Progenitor cell of endocrine pancreas (in vitro differentiated cells): ENCODE measurements around the gene SLC7A14. TPM values are rescaled to one million over a fixed set of nuclear protein-coding genes. Genes with fewer than 3 reads are reported as not detected.

Experiments
- DNase-seq: peaks from one replicate; pipeline ENCODE4 v3.0.0; 2021; ENCODE audit warnings: low spot score; ENCODE audit not compliant: unreplicated experiment
- H3K27ac Mint-ChIP-seq: 2 replicates; pipeline ENCODE4 v1.8.0; 2021; ENCODE audit warnings: mild to moderate bottlenecking, moderate library complexity, mixed read lengths
- H3K27me3 Mint-ChIP-seq: 2 replicates; pipeline ENCODE4 v1.8.0; 2021; ENCODE audit warnings: mixed read lengths
- H3K36me3 Mint-ChIP-seq: 2 replicates; pipeline ENCODE4 v1.8.0; 2022; ENCODE audit warnings: mixed read lengths; ENCODE audit not compliant: insufficient read depth
- H3K4me1 Mint-ChIP-seq: 2 replicates; pipeline ENCODE4 v1.8.0; 2021; ENCODE audit warnings: low read depth, mixed read lengths
- H3K4me3 Mint-ChIP-seq: 2 replicates; pipeline ENCODE4 v1.8.0; 2021; ENCODE audit warnings: low read depth, mild to moderate bottlenecking, moderate library complexity, mixed read lengths
- H3K9me3 Mint-ChIP-seq: 2 replicates; pipeline ENCODE4 v1.8.0; 2021; ENCODE audit warnings: low read depth, mixed read lengths
- CTCF ChIP-seq: fragments of 200-600 bp; sonication (generic); IDR thresholded peaks from one replicate; pipeline ENCODE4 v1.5.0; 2021; ENCODE audit warnings: antibody characterized with exemption, mild to moderate bottlenecking; ENCODE audit not compliant: unreplicated experiment
- total RNA-seq: library from RNA; stranded (reverse); gene quantifications from 2 replicates; pipeline ENCODE4 v1.2.1, GENCODE V29; 2021

Gene SLC7A14
- total RNA-seq, 1 donor from 2014 or later, result 1.2 TPM

DNA sequence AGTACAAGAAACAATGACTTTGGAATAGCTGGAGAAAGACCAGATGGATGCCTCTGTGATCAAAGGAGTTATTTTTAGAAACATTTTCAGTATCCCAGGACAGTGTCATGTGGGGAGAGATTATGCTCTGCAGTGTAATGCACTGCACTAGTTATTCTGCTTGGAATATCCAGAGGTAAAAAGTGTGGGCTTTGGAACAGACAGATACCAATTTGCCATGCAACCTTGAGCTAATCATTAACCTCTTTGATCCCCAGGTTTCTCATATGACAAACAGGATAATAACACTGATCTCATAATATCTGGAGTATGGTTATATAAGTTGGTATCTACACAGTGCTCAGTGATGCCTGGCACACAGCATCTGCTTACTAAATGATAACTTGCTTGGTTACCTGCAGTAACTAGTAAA lies 12.2 kb upstream of the SLC7A14 start:
- Mint-ChIP-seq H3K27me3 (peaks cover 12% of the 10 kb centered on the region), H3K9me3 (peaks cover 3% of the 10 kb centered on the region), H3K4me3 (no peak overlapping the region), H3K36me3 (no peaks in the 10 kb centered on the region), H3K4me1 (peaks cover 21% of the 10 kb centered on the region), H3K27ac (no peak overlapping the region)
- TF ChIP-seq CTCF, result no peak
- no peak for DNase-seq

DNA sequence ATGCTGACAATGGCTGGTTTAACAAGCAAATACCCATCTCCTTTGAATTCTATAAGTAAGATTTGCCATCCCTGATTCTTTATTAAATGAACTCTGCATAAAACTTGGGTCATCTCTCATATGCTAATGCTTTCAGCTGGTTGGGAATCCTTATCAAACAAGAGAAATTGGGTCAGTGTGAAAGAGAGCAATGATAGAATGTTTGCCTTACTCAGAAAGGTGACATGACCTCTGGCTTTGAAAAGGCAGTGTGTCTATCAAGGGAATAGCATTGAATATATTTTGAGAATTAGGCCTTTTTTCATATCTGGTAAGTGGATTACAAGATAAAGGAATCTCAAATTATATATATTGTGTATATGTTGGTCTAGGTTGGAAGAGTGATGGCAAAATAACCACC lies 8.7 kb upstream of the SLC7A14 start:
- DNase-seq, result no peak
- Mint-ChIP-seq H3K9me3 (no peaks in the 10 kb centered on the region), H3K27ac (no peak overlapping the region), H3K27me3 (peaks cover 27% of the 10 kb centered on the region), H3K4me3 (no peak overlapping the region), H3K4me1 (peaks cover 23% of the 10 kb centered on the region), H3K36me3 (no peaks in the 10 kb centered on the region)
- no peak for TF ChIP-seq CTCF

- Mint-ChIP-seq H3K9me3 (no peaks in the 10 kb centered on the region), H3K27ac (no peak overlapping the region), H3K36me3 (no peaks in the 10 kb centered on the region), H3K4me1 (peaks cover 22% of the 10 kb centered on the region), H3K27me3 (peaks cover 31% of the 10 kb centered on the region), H3K4me3 (no peak overlapping the region)
- no peak for TF ChIP-seq CTCF
- DNase-seq, result no peak
Measured at GRCh38 chr3:170593634-170594033, 7.8 kb upstream of the SLC7A14 start.

DNA sequence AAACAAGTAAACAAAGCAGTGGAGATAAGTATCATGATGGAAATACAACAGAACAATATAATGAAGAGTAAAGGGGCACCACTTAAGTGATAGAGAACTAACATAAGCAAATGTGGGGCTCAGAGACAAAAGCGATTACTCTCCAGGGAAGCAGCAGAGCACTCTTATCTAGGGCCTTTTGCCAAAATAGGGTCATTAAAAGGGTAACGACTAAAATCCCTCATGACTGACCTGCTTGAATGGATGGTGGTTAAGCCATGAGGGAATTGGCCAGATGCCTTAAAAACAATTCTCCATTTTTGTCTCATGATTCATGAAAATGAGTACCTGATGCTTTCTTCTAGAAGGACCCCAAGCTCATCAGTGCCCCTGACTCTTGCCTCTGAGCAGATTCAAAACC lies 3.2 kb upstream of the SLC7A14 start:
- Mint-ChIP-seq H3K27me3 (peaks cover 66% of the 10 kb centered on the region), H3K27ac (no peak overlapping the region), H3K4me3 (no peak overlapping the region), H3K9me3 (no peaks in the 10 kb centered on the region), H3K36me3 (no peaks in the 10 kb centered on the region), H3K4me1 (peaks cover 18% of the 10 kb centered on the region)
- no peak for TF ChIP-seq CTCF
- no peak for DNase-seq

DNA sequence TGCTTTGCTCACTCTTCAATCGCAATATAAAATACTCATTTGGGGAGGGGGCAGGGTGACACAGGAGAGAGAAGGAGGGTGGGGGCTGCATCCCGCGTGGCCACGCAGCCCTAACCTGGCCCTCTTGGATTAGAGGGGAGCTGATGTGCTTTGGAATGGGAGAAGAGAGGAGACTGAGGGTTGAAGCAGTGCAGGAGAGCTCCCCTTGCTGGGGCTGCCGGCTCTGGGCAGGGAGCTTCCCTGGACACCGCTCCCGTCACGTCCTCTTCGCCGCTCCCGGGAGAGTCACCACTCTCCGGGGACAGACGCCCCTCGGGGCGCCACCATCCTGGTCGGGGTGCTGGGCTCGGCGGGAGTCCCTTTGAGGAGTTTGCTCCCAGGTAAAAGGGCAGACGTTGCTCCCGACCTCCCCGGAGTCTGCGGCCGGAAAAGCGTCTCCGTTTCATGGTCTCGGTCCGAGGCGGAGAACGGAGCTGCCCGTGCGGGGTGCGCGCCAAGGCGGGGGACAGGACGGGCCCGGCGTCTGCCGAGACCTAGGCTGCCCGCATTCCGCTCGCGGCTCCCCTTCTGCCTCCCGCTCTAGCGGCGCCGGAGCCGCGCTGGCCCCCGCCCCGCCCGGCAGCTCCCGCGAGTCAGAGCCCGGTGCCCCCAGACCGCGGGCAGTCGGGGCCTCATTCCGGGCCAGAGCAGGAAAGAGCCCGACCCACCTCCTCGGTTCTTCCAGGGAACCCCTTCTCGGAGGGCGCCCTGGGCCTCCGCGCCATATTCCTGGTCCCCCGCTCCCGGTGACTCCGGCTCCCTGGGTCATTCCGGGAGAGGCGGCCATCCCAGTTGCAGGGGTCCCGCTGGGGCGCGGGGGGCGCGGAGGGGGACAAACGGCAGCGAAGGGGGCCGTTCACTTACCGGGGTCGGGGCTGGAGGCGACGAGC lies 603 bp downstream of the SLC7A14 start:
- Mint-ChIP-seq H3K9me3 (no peaks in the 10 kb centered on the region), H3K27ac (no peak overlapping the region), H3K4me1 (peaks cover 15% of the 10 kb centered on the region), H3K36me3 (no peaks in the 10 kb centered on the region), H3K27me3 (peaks cover 60% of the 10 kb centered on the region), H3K4me3 (peak overlapping the region; percentile 64)
- peak; percentile 10 for DNase-seq
- no peak for TF ChIP-seq CTCF
